ENCODE data around the gene TSPAN18. TPM values are rescaled to one million over a fixed set of nuclear protein-coding genes. Genes with fewer than 3 reads are reported as not detected.

Gene TSPAN18
- total and polyA plus RNA-seq, 8 donors: 2.1 to 60.3 (median 11.0) TPM

- H3K36me3 ChIP-seq: no peaks in the 10 kb centered on the region
- 90 to 94% (median 91%) methylated on average over 8 of the region's 8 CpGs for WGBS, 5 donors
- intact Hi-C loops (cut with DNase I; ENCODE audit: low total_unique reads): no loop called here
- TF ChIP-seq CTCF (IDR thresholded peaks at IDR 0.05) (no peak), POLR2A (IDR thresholded peaks at IDR 0.05) (no peak), POLR2AphosphoS5 (IDR thresholded peaks at IDR 0.05) (no peak), EP300 (IDR thresholded peaks at IDR 0.05) (no peak)
- H3K27me3 ChIP-seq: no peaks in the 10 kb centered on the region
- no peak overlapping the region for H3K4me3 ChIP-seq
- H3K27ac ChIP-seq: no peak overlapping the region
- peaks cover 6 to 51% (median 25%) of the 10 kb centered on the region in 4 donors for H3K4me1 ChIP-seq
- no peaks in the 10 kb centered on the region for H3K9me3 ChIP-seq
- no peak for DNase-seq
Measured at GRCh38 chr11:44815917-44816456, 89.2 kb downstream of the TSPAN18 start.

GRCh38 chr11:44816761-44817160, 90.0 kb downstream of the TSPAN18 start:
- Histone ChIP-seq H3K27me3 (no peaks in the 10 kb centered on the region), H3K36me3 (no peaks in the 10 kb centered on the region), H3K27ac (no peak overlapping the region), H3K4me1 (peaks cover 2 to 43% (median 19%) of the 10 kb centered on the region in 4 donors), H3K9me3 (no peaks in the 10 kb centered on the region), H3K4me3 (no peak overlapping the region)
- no peak for DNase-seq
- intact Hi-C loops (cut with DNase I; ENCODE audit: low total_unique reads): no loop called here
- TF ChIP-seq POLR2A (IDR thresholded peaks at IDR 0.05) (no peak), EP300 (IDR thresholded peaks at IDR 0.05) (no peak), CTCF (IDR thresholded peaks at IDR 0.05) (no peak)
- 86 to 100% (median 94%) methylated on average over 3 of the region's 3 CpGs for WGBS, 5 donors

DNA sequence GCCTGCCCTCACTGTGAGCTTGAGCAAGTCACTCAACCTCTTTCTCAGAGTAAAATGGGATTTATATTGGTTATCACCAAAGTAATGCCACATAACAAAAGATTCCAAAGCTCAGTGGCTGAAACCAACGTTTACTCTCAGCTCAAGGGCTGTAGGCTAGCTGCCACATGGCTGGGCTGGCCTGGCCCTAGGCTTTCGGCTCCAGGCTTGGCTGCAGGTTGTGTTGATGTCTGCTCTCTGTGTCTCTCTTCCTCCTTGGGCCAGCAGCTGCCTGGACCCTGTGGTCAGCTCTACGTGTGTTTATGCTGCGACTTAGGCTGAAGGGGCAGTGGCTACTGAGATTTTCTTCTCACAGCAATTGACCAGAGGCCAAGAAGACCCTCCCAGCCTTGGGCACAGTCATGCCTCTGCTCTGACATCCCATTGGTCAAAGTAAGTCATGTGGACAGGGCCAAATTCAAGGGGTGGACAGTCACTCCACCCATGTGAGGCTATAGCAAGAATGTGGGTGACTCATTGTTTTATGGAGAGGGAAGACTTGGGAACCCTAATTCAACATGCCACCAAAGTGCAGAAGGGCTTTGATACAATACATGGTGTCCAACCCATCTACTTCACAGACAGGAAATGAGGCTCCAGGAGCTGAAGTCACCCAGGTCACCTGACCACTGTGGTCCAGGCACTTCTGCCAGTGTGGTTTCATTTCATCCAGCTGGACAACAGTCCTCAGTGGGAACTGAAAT, 90.6 kb downstream of the TSPAN18 start:
- Histone ChIP-seq H3K4me1 (peaks cover 0 to 37% (median 17%) of the 10 kb centered on the region in 4 donors), H3K36me3 (no peaks in the 10 kb centered on the region), H3K4me3 (no peak overlapping the region), H3K27me3 (no peaks in the 10 kb centered on the region), H3K27ac (peak overlapping the region in 1 of 5 donors; percentile 32), H3K9me3 (no peaks in the 10 kb centered on the region)
- intact Hi-C loops (cut with DNase I; ENCODE audit: low total_unique reads): no loop called here
- TF ChIP-seq POLR2A (IDR thresholded peaks at IDR 0.05) (no peak), POLR2AphosphoS5 (IDR thresholded peaks at IDR 0.05) (no peak), EP300 (IDR thresholded peaks at IDR 0.05) (no peak), CTCF (IDR thresholded peaks at IDR 0.05) (no peak)
- WGBS, 5 donors: 52 to 74% (median 64%) methylated on average over 4 of the region's 4 CpGs
- DNase-seq: no peak

DNA sequence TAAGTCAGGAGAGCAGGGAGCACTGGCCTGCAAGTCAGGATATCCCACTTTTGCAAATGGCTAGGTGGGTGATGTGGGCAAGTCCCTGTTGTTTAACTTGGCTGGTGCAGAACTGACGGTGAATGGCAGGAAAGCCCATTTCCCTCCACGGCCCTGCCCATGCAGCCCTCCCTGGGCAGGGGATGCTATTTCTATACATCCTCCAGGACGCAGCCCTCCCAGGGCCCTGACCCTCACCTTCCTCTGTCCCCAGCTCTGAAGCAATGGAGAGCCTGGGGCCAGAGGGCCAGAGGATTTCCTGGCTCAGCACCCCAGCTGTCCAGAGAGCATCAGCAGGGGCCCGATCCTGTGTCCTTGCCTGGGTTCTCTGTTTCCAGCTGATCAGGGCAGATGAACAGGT, 91.3 kb downstream of the TSPAN18 start:
- WGBS, 5 donors: 80 to 94% (median 88%) methylated on average over 3 to 4 of the region's 4 CpGs
- no peak for DNase-seq
- no peaks in the 10 kb centered on the region for H3K27me3 ChIP-seq
- no peaks in the 10 kb centered on the region for H3K36me3 ChIP-seq
- H3K9me3 ChIP-seq: peaks cover 0 to 5% (median 0%) of the 10 kb centered on the region in 4 donors
- H3K27ac ChIP-seq: peak overlapping the region in 3 of 5 donors; percentile 27 to 36 (median 32)
- TF ChIP-seq POLR2A (IDR thresholded peaks at IDR 0.05) (no peak), CTCF (IDR thresholded peaks at IDR 0.05) (no peak), POLR2AphosphoS5 (IDR thresholded peaks at IDR 0.05) (no peak), EP300 (IDR thresholded peaks at IDR 0.05) (no peak)
- H3K4me1 ChIP-seq: peaks cover 0 to 30% (median 10%) of the 10 kb centered on the region in 4 donors
- no peak overlapping the region for H3K4me3 ChIP-seq
- intact Hi-C loops (cut with DNase I; ENCODE audit: low total_unique reads): no loop called here

All from stomach (tissue), 9 donors.